Forelimb muscle (tissue), 1 donor: ENCODE results near the gene SORCS1. TPM values are rescaled to one million over a fixed set of nuclear protein-coding genes. Genes with fewer than 3 reads are reported as not detected.
A peak's percentile ranks its signal among the peaks of the same experiment; 100 is the strongest.

ENCODE experiments used
- DNase-seq: peaks from one replicate; pipeline ENCODE4 v3.0.0-alpha.2; 2013; ENCODE audit warnings: low read depth
- polyA plus RNA-seq: library from polyadenylated mRNA; unstranded; fragments of 120-200 nt; gene quantifications from one replicate; pipeline ENCODE4 v1.2.1, GENCODE V29; 2013; ENCODE audit not compliant: insufficient read length

The SORCS1 gene
- polyA plus RNA-seq, 1 donor: 5.1 TPM

- DNase-seq: no peak
These were observed 345.0 kb downstream of the SORCS1 start for GRCh38 chr10:106819490-106819889.

- DNase-seq: no peak
These were observed 348.0 kb downstream of the SORCS1 start for GRCh38 chr10:106816318-106817085.

- DNase-seq: no peak
These were observed 349.0 kb downstream of the SORCS1 start for GRCh38 chr10:106815427-106816043.

- DNase-seq: no peak
These were observed 359.4 kb downstream of the SORCS1 start for GRCh38 chr10:106804992-106805582.

- DNase-seq: no peak
These were observed 361.6 kb downstream of the SORCS1 start for GRCh38 chr10:106802949-106803348.

- no peak for DNase-seq
These were observed 364.7 kb downstream of the SORCS1 start for GRCh38 chr10:106799776-106800175.

GRCh38 chr10:106795619-106796018 lies 368.9 kb downstream of the SORCS1 start:
- DNase-seq: peak; percentile 14

GRCh38 chr10:106793617-106794016 lies 370.9 kb downstream of the SORCS1 start:
- no peak for DNase-seq

GRCh38 chr10:106789623-106790022 lies 374.9 kb downstream of the SORCS1 start:
- no peak for DNase-seq

GRCh38 chr10:106788982-106789381 lies 375.5 kb downstream of the SORCS1 start:
- no peak for DNase-seq

- no peak for DNase-seq
These were observed 379.0 kb downstream of the SORCS1 start for GRCh38 chr10:106785528-106785927.

- no peak for DNase-seq
These were observed 383.9 kb downstream of the SORCS1 start for GRCh38 chr10:106780632-106781031.

GRCh38 chr10:106777841-106778240 lies 386.7 kb downstream of the SORCS1 start:
- DNase-seq: no peak

GRCh38 chr10:106775127-106775526 lies 389.4 kb downstream of the SORCS1 start:
- no peak for DNase-seq

GRCh38 chr10:106772957-106773356 lies 391.5 kb downstream of the SORCS1 start:
- no peak for DNase-seq

- no peak for DNase-seq
These were observed 393.4 kb downstream of the SORCS1 start for GRCh38 chr10:106771154-106771553.

- no peak for DNase-seq
These were observed 396.3 kb downstream of the SORCS1 start for GRCh38 chr10:106768204-106768603.

GRCh38 chr10:106765928-106766327 lies 398.6 kb downstream of the SORCS1 start:
- no peak for DNase-seq

- no peak for DNase-seq
These were observed 399.2 kb downstream of the SORCS1 start for GRCh38 chr10:106765241-106765754.

- no peak for DNase-seq
These were observed 400.1 kb downstream of the SORCS1 start for GRCh38 chr10:106764360-106764759.

GRCh38 chr10:106761906-106762305 lies 402.6 kb downstream of the SORCS1 start:
- DNase-seq: peak; percentile 70

GRCh38 chr10:106757521-106757920 lies 407.0 kb downstream of the SORCS1 start:
- DNase-seq: no peak

GRCh38 chr10:106751091-106751490 lies 413.4 kb downstream of the SORCS1 start:
- no peak for DNase-seq
